Thyroid gland (tissue), 4 donors: Measurements from ENCODE around the gene GRAMD4.

ENCODE experiments used
- POLR2A ChIP-seq, 2 donors: fragments of 450-650 bp; IDR thresholded peaks; one replicate each; pipeline ENCODE4 v1.6.1; 2017; ENCODE audit warnings: antibody characterized with exemption in 2 of 2, mild to moderate bottlenecking in 2 of 2, moderate library complexity in 1 of 2
- TF ChIP-seq, protein P1 (sequence below), 6 experiments: fragments of 200-600 bp in 3 of 6; fragments of 450-650 bp in 3 of 6; sonication (generic) in 3 of 6; IDR thresholded peaks; one replicate each; pipeline ENCODE4 v1.5.1; 2016 to 2019; ENCODE audit warnings: antibody characterized with exemption in 6 of 6, mild to moderate bottlenecking in 2 of 6, inconsistent platforms in 1 of 6, moderate library complexity in 1 of 6

- TF ChIP-seq, protein P1, sequence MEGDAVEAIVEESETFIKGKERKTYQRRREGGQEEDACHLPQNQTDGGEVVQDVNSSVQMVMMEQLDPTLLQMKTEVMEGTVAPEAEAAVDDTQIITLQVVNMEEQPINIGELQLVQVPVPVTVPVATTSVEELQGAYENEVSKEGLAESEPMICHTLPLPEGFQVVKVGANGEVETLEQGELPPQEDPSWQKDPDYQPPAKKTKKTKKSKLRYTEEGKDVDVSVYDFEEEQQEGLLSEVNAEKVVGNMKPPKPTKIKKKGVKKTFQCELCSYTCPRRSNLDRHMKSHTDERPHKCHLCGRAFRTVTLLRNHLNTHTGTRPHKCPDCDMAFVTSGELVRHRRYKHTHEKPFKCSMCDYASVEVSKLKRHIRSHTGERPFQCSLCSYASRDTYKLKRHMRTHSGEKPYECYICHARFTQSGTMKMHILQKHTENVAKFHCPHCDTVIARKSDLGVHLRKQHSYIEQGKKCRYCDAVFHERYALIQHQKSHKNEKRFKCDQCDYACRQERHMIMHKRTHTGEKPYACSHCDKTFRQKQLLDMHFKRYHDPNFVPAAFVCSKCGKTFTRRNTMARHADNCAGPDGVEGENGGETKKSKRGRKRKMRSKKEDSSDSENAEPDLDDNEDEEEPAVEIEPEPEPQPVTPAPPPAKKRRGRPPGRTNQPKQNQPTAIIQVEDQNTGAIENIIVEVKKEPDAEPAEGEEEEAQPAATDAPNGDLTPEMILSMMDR (IDR thresholded peaks at IDR 0.05): no peak
- no peak for TF ChIP-seq POLR2A (IDR thresholded peaks at IDR 0.05)
Measured at GRCh38 chr22:46611189-46611588, 9.0 kb upstream of the GRAMD4 start.
